Effector memory CD4-positive, alpha-beta T cell (primary cell): Measurements from ENCODE around the gene RNF215.

Source experiments
- DNase-seq, 3 donors: peaks; one replicate each; pipeline ENCODE4 v3.0.0-alpha.2; 2020
- H3K27ac ChIP-seq: 2 replicates; pipeline ENCODE4 v1.7.0; 2013; ENCODE audit warnings: mild to moderate bottlenecking, low read length, moderate library complexity; ENCODE audit not compliant: insufficient read depth, poor library complexity, severe bottlenecking
- H3K27me3 ChIP-seq: replicated peaks from 2 replicates; pipeline ENCODE4 v1.7.0; 2013; ENCODE audit warnings: mild to moderate bottlenecking, low read length; ENCODE audit not compliant: insufficient read depth, control insufficient read depth, poor library complexity, severe bottlenecking
- H3K36me3 ChIP-seq: 2 replicates; pipeline ENCODE4 v1.7.0; 2013; ENCODE audit warnings: mild to moderate bottlenecking, low read length, moderate library complexity; ENCODE audit not compliant: control insufficient read depth, insufficient read depth
- H3K4me1 ChIP-seq: 2 replicates; pipeline ENCODE4 v1.7.0; 2013; ENCODE audit warnings: low read length, mild to moderate bottlenecking; ENCODE audit not compliant: control insufficient read depth, insufficient read depth, poor library complexity, severe bottlenecking
- H3K4me3 ChIP-seq: 2 replicates; pipeline ENCODE4 v1.7.0; 2013; ENCODE audit warnings: low read length, low read depth, mild to moderate bottlenecking; ENCODE audit not compliant: insufficient read depth, poor library complexity, severe bottlenecking
- H3K9me3 ChIP-seq: 2 replicates; pipeline ENCODE4 v1.7.0; 2013; ENCODE audit warnings: mild to moderate bottlenecking, low read length, moderate library complexity; ENCODE audit not compliant: control insufficient read depth

Gene RNF215

GRCh38 chr22:30421695-30422480 is 34.7 kb upstream of the RNF215 start:
- H3K4me1 ChIP-seq = peaks cover 38% of the 10 kb centered on the region
- H3K9me3 ChIP-seq = no peaks in the 10 kb centered on the region
- no peaks in the 10 kb centered on the region for H3K27me3 ChIP-seq
- H3K36me3 ChIP-seq = peaks cover 8% of the 10 kb centered on the region
- H3K27ac ChIP-seq = peak overlapping the region; percentile 85
- DNase-seq = no peak
- H3K4me3 ChIP-seq = no peak overlapping the region

GRCh38 chr22:30420347-30421125 is 33.3 kb upstream of the RNF215 start:
- no peak overlapping the region for H3K4me3 ChIP-seq
- H3K4me1 ChIP-seq = peaks cover 28% of the 10 kb centered on the region

GRCh38 chr22:30416837-30417236 is 29.6 kb upstream of the RNF215 start:
- peaks cover 13% of the 10 kb centered on the region for H3K36me3 ChIP-seq
- no peak for DNase-seq
- no peak overlapping the region for H3K27ac ChIP-seq

More at GRCh38 chr22:30420347-30421125, 33.3 kb upstream of the RNF215 start:
- H3K27me3 ChIP-seq = no peaks in the 10 kb centered on the region
- H3K9me3 ChIP-seq = no peaks in the 10 kb centered on the region
- H3K36me3 ChIP-seq = peaks cover 10% of the 10 kb centered on the region
- DNase-seq = no peak
- H3K27ac ChIP-seq = no peak overlapping the region

GRCh38 chr22:30416403-30416802 is 29.2 kb upstream of the RNF215 start:
- H3K27ac ChIP-seq = no peak overlapping the region
- H3K36me3 ChIP-seq = peaks cover 13% of the 10 kb centered on the region
- H3K4me3 ChIP-seq = no peak overlapping the region
- no peak for DNase-seq
- H3K9me3 ChIP-seq = no peaks in the 10 kb centered on the region
- H3K4me1 ChIP-seq = no peaks in the 10 kb centered on the region
- no peaks in the 10 kb centered on the region for H3K27me3 ChIP-seq

More at GRCh38 chr22:30416837-30417236, 29.6 kb upstream of the RNF215 start:
- Histone ChIP-seq H3K4me3 (no peak overlapping the region), H3K4me1 (no peaks in the 10 kb centered on the region), H3K27me3 (no peaks in the 10 kb centered on the region), H3K9me3 (no peaks in the 10 kb centered on the region)

GRCh38 chr22:30414525-30415047 is 27.4 kb upstream of the RNF215 start:
- no peaks in the 10 kb centered on the region for H3K27me3 ChIP-seq
- H3K4me3 ChIP-seq = no peak overlapping the region
- no peak overlapping the region for H3K27ac ChIP-seq
- no peaks in the 10 kb centered on the region for H3K4me1 ChIP-seq
- H3K36me3 ChIP-seq = peaks cover 13% of the 10 kb centered on the region
- no peak for DNase-seq
- no peaks in the 10 kb centered on the region for H3K9me3 ChIP-seq

- Histone ChIP-seq H3K9me3 (no peaks in the 10 kb centered on the region), H3K27me3 (no peaks in the 10 kb centered on the region), H3K4me1 (no peaks in the 10 kb centered on the region), H3K27ac (no peak overlapping the region), H3K4me3 (no peak overlapping the region), H3K36me3 (peaks cover 13% of the 10 kb centered on the region)
- no peak for DNase-seq
Observed at GRCh38 chr22:30413745-30414524, 26.7 kb upstream of the RNF215 start.

GRCh38 chr22:30413001-30413400 is 25.8 kb upstream of the RNF215 start:
- DNase-seq = no peak
- Histone ChIP-seq H3K9me3 (no peaks in the 10 kb centered on the region), H3K4me3 (no peak overlapping the region), H3K27me3 (no peaks in the 10 kb centered on the region), H3K27ac (no peak overlapping the region), H3K36me3 (peaks cover 5% of the 10 kb centered on the region), H3K4me1 (no peaks in the 10 kb centered on the region)

GRCh38 chr22:30411780-30412179 is 24.6 kb upstream of the RNF215 start:
- no peaks in the 10 kb centered on the region for H3K4me1 ChIP-seq
- H3K27me3 ChIP-seq = no peaks in the 10 kb centered on the region
- no peak overlapping the region for H3K4me3 ChIP-seq
- H3K9me3 ChIP-seq = no peaks in the 10 kb centered on the region
- H3K36me3 ChIP-seq = peaks cover 5% of the 10 kb centered on the region
- DNase-seq = no peak
- no peak overlapping the region for H3K27ac ChIP-seq

GRCh38 chr22:30408388-30409102 is 21.3 kb upstream of the RNF215 start:
- no peaks in the 10 kb centered on the region for H3K4me1 ChIP-seq
- H3K27me3 ChIP-seq = no peaks in the 10 kb centered on the region
- H3K36me3 ChIP-seq = no peaks in the 10 kb centered on the region
- H3K27ac ChIP-seq = no peak overlapping the region
- no peak for DNase-seq
- H3K4me3 ChIP-seq = no peak overlapping the region
- H3K9me3 ChIP-seq = no peaks in the 10 kb centered on the region
